BJ (cell line): ENCODE data around the gene ENOX1. TPM values are rescaled to one million over a fixed set of nuclear protein-coding genes. Genes with fewer than 3 reads are reported as not detected.

Experiments
- CTCF ChIA-PET: fragments of 350-600 bp; formaldehyde crosslinking; extraction: SDS; loops from one replicate; lab custom pipeline; 2021; ENCODE audit warnings: antibody characterized with exemption, inconsistent platforms; lab: Yijun Ruan, JAX
- POLR2A ChIA-PET: fragments of 300-600 bp; sonication (Branson Sonifier 250); formaldehyde crosslinking; extraction: SDS; loops from one replicate; lab custom pipeline; 2021; ENCODE audit warnings: antibody characterized with exemption; lab: Charles Lee
- DNase-seq: peaks from one replicate; pipeline ENCODE4 v3.0.0-alpha.2; 2011; ENCODE audit warnings: low read depth
- H3K27me3 ChIP-seq: 2 replicates; pipeline ENCODE4 v1.6.0; 2011; ENCODE audit warnings: low read length; ENCODE audit not compliant: control insufficient read depth, insufficient read depth
- H3K36me3 ChIP-seq: 2 replicates; pipeline ENCODE4 v1.5.1; 2011; ENCODE audit warnings: low read length; ENCODE audit not compliant: control insufficient read depth, insufficient read depth
- H3K4me3 ChIP-seq: 2 replicates; pipeline ENCODE4 v1.5.1; 2011; ENCODE audit warnings: low read depth, mild to moderate bottlenecking, control low read depth, low read length
- polyA plus RNA-seq: library from polyadenylated mRNA; depleted of rRNA; stranded (reverse); fragments of >200 nt; gene quantifications from 2 replicates; pipeline ENCODE4 v1.2.3, GENCODE V29; 2011
- TF ChIP-seq, protein P1 (sequence below): IDR thresholded peaks from 2 replicates; pipeline ENCODE4 v1.5.1; 2011; ENCODE audit warnings: low read depth, mild to moderate bottlenecking, control low read depth, inconsistent platforms, low read length, moderate library complexity; ENCODE audit not compliant: insufficient read depth

ENOX1 gene
- polyA plus RNA-seq, 1 experiment = 2.1 TPM

GRCh38 chr13:43596924-43597598 lies 189.7 kb downstream of the ENOX1 start:
- Histone ChIP-seq H3K4me3 (no peak overlapping the region), H3K36me3 (no peaks in the 10 kb centered on the region), H3K27me3 (no peaks in the 10 kb centered on the region)
- DNase-seq = no peak
- POLR2A ChIA-PET = no interaction called here
- TF ChIP-seq, protein P1, sequence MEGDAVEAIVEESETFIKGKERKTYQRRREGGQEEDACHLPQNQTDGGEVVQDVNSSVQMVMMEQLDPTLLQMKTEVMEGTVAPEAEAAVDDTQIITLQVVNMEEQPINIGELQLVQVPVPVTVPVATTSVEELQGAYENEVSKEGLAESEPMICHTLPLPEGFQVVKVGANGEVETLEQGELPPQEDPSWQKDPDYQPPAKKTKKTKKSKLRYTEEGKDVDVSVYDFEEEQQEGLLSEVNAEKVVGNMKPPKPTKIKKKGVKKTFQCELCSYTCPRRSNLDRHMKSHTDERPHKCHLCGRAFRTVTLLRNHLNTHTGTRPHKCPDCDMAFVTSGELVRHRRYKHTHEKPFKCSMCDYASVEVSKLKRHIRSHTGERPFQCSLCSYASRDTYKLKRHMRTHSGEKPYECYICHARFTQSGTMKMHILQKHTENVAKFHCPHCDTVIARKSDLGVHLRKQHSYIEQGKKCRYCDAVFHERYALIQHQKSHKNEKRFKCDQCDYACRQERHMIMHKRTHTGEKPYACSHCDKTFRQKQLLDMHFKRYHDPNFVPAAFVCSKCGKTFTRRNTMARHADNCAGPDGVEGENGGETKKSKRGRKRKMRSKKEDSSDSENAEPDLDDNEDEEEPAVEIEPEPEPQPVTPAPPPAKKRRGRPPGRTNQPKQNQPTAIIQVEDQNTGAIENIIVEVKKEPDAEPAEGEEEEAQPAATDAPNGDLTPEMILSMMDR = no peak
- CTCF ChIA-PET = no interaction called here

GRCh38 chr13:43596006-43596405 lies 190.8 kb downstream of the ENOX1 start:
- H3K4me3 ChIP-seq = no peak overlapping the region
- DNase-seq = no peak
- POLR2A ChIA-PET = no interaction called here
- TF ChIP-seq, protein P1 = no peak
- no peaks in the 10 kb centered on the region for H3K27me3 ChIP-seq
- CTCF ChIA-PET = no interaction called here
- H3K36me3 ChIP-seq = no peaks in the 10 kb centered on the region

DNA sequence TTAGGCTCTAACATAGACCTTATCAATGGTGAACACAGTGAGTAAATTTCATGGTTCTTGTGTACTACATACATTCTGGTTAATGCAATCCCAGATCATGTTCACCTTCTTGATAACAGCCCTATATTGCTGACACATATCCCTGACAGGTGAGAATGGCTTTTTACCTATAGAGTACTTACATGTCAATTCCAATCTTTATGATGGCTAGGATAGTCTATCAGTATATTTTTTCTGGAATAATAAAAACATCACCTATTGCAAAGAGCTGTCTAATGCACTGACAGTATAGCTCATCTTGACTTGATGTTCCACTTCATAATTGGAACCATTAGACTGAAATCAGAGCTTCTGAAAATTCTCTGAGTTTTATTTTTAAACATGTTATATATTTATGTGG lies 199.4 kb downstream of the ENOX1 start:
- POLR2A ChIA-PET = no interaction called here
- no peak for DNase-seq
- TF ChIP-seq, protein P1 = no peak
- Histone ChIP-seq H3K27me3 (no peaks in the 10 kb centered on the region), H3K36me3 (no peaks in the 10 kb centered on the region), H3K4me3 (no peak overlapping the region)
- CTCF ChIA-PET = no interaction called here

- Histone ChIP-seq H3K27me3 (no peaks in the 10 kb centered on the region), H3K36me3 (no peaks in the 10 kb centered on the region), H3K4me3 (no peak overlapping the region)
- ChIA-PET POLR2A (no interaction called here), CTCF (no interaction called here)
- DNase-seq = no peak
- TF ChIP-seq, protein P1 = no peak
These were observed 202.0 kb downstream of the ENOX1 start for GRCh38 chr13:43584751-43585150.

GRCh38 chr13:43583321-43583720 lies 203.5 kb downstream of the ENOX1 start:
- Histone ChIP-seq H3K27me3 (no peaks in the 10 kb centered on the region; the same call in 1 of the 2 replicates), H3K36me3 (no peaks in the 10 kb centered on the region), H3K4me3 (no peak overlapping the region)
- no peak for DNase-seq
- POLR2A ChIA-PET = no interaction called here
- CTCF ChIA-PET = no interaction called here
- TF ChIP-seq, protein P1 = no peak
